ENCODE data around the gene POLR1E. TPM values are rescaled to one million over a fixed set of nuclear protein-coding genes. Genes with fewer than 3 reads are reported as not detected.

Gene POLR1E, protein sequence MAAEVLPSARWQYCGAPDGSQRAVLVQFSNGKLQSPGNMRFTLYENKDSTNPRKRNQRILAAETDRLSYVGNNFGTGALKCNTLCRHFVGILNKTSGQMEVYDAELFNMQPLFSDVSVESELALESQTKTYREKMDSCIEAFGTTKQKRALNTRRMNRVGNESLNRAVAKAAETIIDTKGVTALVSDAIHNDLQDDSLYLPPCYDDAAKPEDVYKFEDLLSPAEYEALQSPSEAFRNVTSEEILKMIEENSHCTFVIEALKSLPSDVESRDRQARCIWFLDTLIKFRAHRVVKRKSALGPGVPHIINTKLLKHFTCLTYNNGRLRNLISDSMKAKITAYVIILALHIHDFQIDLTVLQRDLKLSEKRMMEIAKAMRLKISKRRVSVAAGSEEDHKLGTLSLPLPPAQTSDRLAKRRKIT
- total RNA-seq, result 33.7 and 36.2 TPM in 2 replicates

DNA sequence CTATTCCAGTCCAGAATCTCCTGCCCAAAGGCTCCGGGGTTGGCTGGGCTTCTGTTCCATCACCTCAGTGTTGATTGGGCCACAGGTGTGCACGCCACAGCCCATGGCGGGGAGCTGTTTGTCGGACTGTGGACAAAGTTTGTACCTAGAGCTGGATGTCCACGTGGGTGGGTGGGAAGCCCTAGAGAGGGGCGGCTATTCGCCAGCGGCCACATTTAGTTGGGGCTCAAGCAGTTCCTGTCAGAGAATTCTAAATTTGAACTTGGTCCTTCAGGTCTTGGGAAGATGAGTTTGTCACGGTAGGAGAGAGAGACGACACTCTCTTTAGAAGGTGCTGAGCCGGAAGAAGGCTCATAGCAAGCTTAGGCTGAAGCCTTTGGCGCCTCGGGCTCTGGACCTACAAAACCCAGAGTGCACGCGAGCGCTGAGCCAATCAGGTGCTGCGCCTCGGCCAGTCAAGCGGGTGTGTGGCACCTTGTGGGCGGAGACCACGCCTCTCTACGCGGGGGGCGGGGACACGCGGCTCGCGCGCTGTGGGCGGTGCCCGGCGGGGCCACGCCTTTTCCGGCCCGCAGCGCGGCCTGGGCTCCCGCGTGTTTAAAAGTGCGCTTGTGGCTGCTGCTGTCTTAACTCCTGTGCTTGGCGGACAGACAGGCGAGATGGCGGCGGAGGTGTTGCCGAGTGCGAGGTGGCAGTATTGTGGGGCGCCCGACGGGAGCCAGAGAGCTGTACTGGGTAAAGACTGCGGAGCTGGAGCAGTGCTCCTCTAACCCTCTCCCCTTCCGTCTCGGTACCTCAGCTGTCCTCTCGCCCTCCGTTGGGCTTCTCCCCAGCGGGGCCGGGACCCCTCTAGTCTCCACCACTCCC, at the start of gene POLR1E:
POLR1E (plus strand) TSS at position 560 of the 867 bp plus-strand sequence; CDS start at position 660, 100 bp downstream.

DNA sequence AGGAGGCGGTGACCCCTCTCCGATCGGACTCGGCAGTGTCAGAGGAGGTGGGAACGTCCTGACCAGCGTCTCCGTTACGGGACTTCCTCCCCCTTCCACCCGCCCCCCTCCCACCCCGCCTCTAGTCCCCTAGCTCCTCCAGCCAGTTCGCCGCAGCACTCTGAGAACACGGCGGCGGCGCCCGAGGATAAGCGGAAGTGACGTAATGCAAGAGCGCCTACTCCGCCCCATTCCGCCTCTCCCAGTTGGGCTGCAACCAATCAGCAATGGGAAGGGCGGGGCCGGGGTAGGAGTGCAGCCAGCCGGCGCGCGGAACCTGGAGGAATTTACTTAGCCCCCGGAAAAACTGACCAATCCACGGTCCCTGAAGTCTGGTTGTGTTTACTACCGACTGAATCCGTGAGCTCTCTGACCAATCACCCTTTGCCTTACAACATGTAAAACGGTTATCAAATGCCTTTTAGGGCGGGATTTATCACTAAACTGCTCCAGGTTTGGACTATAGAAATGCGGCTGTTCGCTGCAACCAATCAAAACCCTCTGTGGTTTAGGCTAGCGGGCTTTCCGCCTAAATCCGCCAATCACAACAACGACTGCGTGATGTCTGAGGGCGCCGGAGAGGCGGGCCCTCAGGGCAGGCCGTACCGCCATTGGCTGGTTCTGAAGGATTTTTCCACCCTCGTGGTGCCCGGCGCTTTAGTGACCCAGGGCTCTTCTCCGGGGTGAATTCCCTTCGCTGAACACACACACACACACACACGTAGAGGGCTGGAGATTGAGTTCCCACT, 20.3 kb upstream of the POLR1E start, which contains the start of gene ZBTB5:
ZBTB5 (minus strand) TSS at position 202 of the 788 bp plus-strand sequence. CDS start 22,899 bp downstream, outside the sequence.

Other genes starting within 250 kb of the POLR1E start
- gene GRHPR, start 63.3 kb upstream of the POLR1E start, total RNA-seq, result 87.8 and 117 TPM in 2 replicates
- 10.1 and 11.3 TPM in 2 replicates for gene ZBTB5, start 20.5 kb upstream of the POLR1E start, total RNA-seq
- 4.8 and 7.2 TPM in 2 replicates for gene FBXO10, start 90.4 kb downstream of the POLR1E start, total RNA-seq
- gene TOMM5, start 106.6 kb downstream of the POLR1E start, total RNA-seq, result 143 and 146 TPM in 2 replicates
- under 0.01 TPM in 1 of 2 replicates, not detected in the other for gene FRMPD1, start 165.0 kb downstream of the POLR1E start, total RNA-seq